ENCODE data around the gene ALPP. TPM values are rescaled to one million over a fixed set of nuclear protein-coding genes. Genes with fewer than 3 reads are reported as not detected.
"Not testable (repeated sequence)": the region's sequence is repeated elsewhere in the genome, so short reads cannot be mapped to it uniquely, and the experiment has no call there.

Gene ALPP
- total RNA-seq, 2 donors from 2014 or later: not detected

GRCh38 chr2:232385660-232386489, 7.3 kb downstream of the ALPP start:
- no peak for DNase-seq
- H3K4me1 Mint-ChIP-seq (ENCODE audit: low read depth): no peaks in the 10 kb centered on the region
- ATAC-seq (replicated peaks in 1 of 2): no peak
- H3K4me3 Mint-ChIP-seq: no peak overlapping the region
- no peaks in the 10 kb centered on the region for H3K36me3 Mint-ChIP-seq (ENCODE audit: insufficient read depth in 2 of 2)
- no peak overlapping the region for H3K27ac Mint-ChIP-seq
- H3K9me3 Mint-ChIP-seq: no peaks in the 10 kb centered on the region
- peaks cover 33% of the 10 kb centered on the region for H3K27me3 Mint-ChIP-seq (ENCODE audit: low read depth)

DNA sequence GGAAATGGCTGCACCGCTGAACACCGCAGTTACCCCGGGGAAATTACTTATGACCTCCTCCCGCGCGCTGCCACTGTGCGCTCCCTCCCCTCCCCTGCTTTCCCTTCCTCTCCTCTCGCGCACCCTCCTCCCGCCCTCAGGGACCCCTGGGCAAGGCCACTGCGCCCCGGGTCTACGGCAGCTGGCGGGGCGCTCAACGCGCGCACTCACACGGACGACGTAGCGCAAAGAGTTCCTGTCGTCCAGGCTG, 7.9 kb downstream of the ALPP start:
- H3K4me1 Mint-ChIP-seq (ENCODE audit: low read depth): no peaks in the 10 kb centered on the region
- no peak overlapping the region for H3K27ac Mint-ChIP-seq
- DNase-seq: no peak
- no peak overlapping the region for H3K4me3 Mint-ChIP-seq
- H3K9me3 Mint-ChIP-seq: no peaks in the 10 kb centered on the region
- ATAC-seq (replicated peaks in 1 of 2): no peak
- no peaks in the 10 kb centered on the region for H3K36me3 Mint-ChIP-seq (ENCODE audit: insufficient read depth in 2 of 2)
- H3K27me3 Mint-ChIP-seq (ENCODE audit: low read depth): peaks cover 35% of the 10 kb centered on the region

DNA sequence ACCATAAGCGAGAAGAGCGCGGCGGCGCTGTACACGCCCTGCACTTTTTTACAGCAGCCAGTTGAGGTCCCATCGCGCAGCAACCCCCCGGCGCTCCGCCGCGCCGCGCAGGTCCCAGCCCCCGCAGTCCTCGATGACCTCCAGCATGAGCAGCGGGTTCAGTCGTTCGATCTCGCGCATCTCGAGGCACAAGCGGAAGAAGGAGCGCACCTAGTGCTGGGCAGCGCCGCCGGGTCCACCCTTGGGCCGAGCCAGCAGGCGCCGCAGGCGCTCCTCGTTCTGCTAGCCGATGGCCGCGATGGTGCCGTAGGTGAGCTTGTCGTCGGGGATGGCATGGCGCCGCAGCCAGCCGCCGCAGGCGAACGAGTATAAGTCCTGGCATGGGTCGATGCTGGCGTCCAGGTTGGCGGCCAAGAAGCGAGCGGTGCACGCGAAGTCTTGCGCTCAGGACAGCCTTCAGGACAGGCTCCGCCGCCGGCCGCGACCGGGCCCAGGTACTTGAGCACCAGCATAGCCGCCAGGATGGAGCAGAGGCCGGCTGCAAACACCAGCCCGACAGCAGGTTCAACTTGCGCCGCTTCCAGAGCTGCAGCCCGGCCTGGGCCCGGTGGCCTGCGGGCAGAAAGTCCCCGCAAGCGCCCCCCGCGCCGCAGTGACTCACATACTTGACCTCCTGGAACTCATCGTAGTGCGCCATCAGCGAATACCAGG, 8.3 kb downstream of the ALPP start:
- H3K27me3 Mint-ChIP-seq (ENCODE audit: low read depth): peaks cover 35% of the 10 kb centered on the region
- H3K4me1 Mint-ChIP-seq (ENCODE audit: low read depth): no peaks in the 10 kb centered on the region
- ATAC-seq (replicated peaks in 1 of 2): no peak
- no peaks in the 10 kb centered on the region for H3K9me3 Mint-ChIP-seq
- no peak overlapping the region for H3K4me3 Mint-ChIP-seq
- DNase-seq: no peak
- no peaks in the 10 kb centered on the region for H3K36me3 Mint-ChIP-seq (ENCODE audit: insufficient read depth in 2 of 2)
- H3K27ac Mint-ChIP-seq: no peak overlapping the region

DNA sequence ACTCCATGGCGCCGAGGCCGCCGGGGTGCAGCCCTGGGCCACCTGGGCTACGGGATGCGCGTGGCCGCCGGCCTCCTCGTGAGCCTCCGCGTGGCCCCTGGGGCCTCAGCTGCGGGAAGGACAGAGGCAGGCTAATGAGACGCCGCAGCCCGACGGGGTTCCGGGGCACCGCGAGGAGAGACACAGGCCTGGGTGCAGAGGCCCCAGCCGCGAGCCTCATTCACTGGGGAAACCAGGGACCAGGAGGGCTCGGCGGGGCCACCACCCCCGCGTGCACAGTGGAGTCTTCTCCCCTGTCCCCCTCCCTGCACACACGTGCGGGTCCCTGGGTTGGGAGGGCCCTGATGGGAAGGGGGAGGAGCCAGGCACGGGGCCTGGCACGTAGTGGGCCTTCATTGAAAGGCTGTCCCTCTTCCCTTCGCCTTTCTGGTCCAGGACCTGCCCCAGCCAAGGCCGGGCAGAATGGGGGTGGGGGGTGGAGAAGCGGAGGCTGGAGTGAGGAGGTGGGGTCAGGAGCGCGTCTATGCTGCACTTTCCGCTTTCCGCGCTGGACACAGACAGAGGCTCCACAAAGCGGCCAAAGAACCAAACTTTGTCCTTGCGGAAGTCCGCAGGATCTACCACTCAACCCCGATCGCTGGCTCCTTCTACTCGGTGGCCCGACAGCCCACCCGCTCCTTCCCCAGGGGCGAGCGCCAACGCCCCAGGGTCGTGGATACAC, 9.1 kb downstream of the ALPP start:
- Mint-ChIP-seq H3K9me3 (no peaks in the 10 kb centered on the region), H3K36me3 (ENCODE audit: insufficient read depth in 2 of 2) (no peaks in the 10 kb centered on the region), H3K4me3 (no peak overlapping the region), H3K4me1 (ENCODE audit: low read depth) (no peaks in the 10 kb centered on the region), H3K27ac (no peak overlapping the region), H3K27me3 (ENCODE audit: low read depth) (peaks cover 35% of the 10 kb centered on the region)
- no peak for ATAC-seq (replicated peaks in 1 of 2)
- no peak for DNase-seq

GRCh38 chr2:232388324-232388891, 9.9 kb downstream of the ALPP start:
- ATAC-seq (replicated peaks in 1 of 2): no peak
- H3K9me3 Mint-ChIP-seq: no peaks in the 10 kb centered on the region
- H3K4me1 Mint-ChIP-seq (ENCODE audit: low read depth): no peaks in the 10 kb centered on the region
- H3K36me3 Mint-ChIP-seq (ENCODE audit: insufficient read depth in 2 of 2): no peaks in the 10 kb centered on the region
- DNase-seq: no peak
- H3K4me3 Mint-ChIP-seq: no peak overlapping the region
- no peak overlapping the region for H3K27ac Mint-ChIP-seq
- peaks cover 35% of the 10 kb centered on the region for H3K27me3 Mint-ChIP-seq (ENCODE audit: low read depth)

DNA sequence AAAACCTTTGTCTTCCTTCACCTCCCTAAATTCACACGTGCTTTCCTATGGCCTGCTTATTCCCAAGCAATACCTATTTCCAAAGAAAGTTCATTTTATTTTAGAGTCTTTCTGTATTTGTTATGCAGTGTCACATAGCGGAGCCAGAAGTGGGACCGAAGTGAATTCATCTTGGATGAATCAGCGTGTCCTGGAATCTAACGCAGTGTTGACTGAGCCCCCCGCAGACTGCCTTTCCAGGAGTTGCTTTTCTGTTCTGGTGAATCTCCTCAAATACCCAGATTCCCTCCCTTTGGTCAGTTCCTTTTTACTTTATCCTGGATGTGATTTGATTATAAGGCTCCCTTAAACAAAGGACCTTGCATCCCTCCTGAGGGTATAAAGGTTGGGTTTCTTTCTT, 10.8 kb downstream of the ALPP start:
- no peak overlapping the region for H3K4me3 Mint-ChIP-seq
- no peak for DNase-seq
- no peaks in the 10 kb centered on the region for H3K36me3 Mint-ChIP-seq (ENCODE audit: insufficient read depth in 2 of 2)
- no peak overlapping the region for H3K27ac Mint-ChIP-seq
- H3K27me3 Mint-ChIP-seq (ENCODE audit: low read depth): peaks cover 35% of the 10 kb centered on the region
- no peaks in the 10 kb centered on the region for H3K4me1 Mint-ChIP-seq (ENCODE audit: low read depth)
- no peak for ATAC-seq (replicated peaks in 1 of 2)
- no peaks in the 10 kb centered on the region for H3K9me3 Mint-ChIP-seq

GRCh38 chr2:232390661-232391060, 12.1 kb downstream of the ALPP start:
- no peaks in the 10 kb centered on the region for H3K36me3 Mint-ChIP-seq (ENCODE audit: insufficient read depth in 2 of 2)
- no peaks in the 10 kb centered on the region for H3K9me3 Mint-ChIP-seq
- H3K27me3 Mint-ChIP-seq (ENCODE audit: low read depth): peaks cover 25% of the 10 kb centered on the region
- H3K27ac Mint-ChIP-seq: no peak overlapping the region
- no peak for ATAC-seq (replicated peaks in 1 of 2)
- no peak overlapping the region for H3K4me3 Mint-ChIP-seq
- H3K4me1 Mint-ChIP-seq (ENCODE audit: low read depth): no peaks in the 10 kb centered on the region
- no peak for DNase-seq

DNA sequence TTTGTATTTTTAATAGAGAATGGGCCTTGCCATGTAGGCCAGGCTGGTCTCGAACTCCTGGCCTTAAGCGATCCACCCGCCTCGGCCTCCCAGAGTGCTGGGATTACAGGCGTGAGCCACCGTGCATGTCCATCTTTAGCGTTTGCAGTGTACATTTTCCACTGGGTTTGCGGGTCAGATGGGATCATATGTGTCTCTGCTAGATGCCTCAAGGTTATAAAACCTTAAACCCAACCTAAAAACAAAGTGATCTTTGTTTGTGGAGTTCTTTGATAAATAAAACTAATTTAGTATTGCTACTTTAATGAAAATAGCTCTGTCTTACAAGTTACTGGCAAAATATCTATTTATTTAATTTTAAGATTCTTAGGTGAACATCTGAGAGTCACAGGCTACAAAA, 15.0 kb downstream of the ALPP start:
- DNase-seq (no peak), ATAC-seq (replicated peaks in 1 of 2) (no peak)
- peaks cover 19% of the 10 kb centered on the region for H3K27me3 Mint-ChIP-seq (ENCODE audit: low read depth)
- H3K9me3 Mint-ChIP-seq: no peaks in the 10 kb centered on the region
- no peak overlapping the region for H3K27ac Mint-ChIP-seq
- H3K4me1 Mint-ChIP-seq (ENCODE audit: low read depth): no peaks in the 10 kb centered on the region
- H3K36me3 Mint-ChIP-seq (ENCODE audit: insufficient read depth in 2 of 2): no peaks in the 10 kb centered on the region
- H3K4me3 Mint-ChIP-seq: no peak overlapping the region

GRCh38 chr2:232394431-232394830, 15.9 kb downstream of the ALPP start:
- not testable (repeated sequence) for H3K9me3 Mint-ChIP-seq

GRCh38 chr2:232395586-232395985, 17.0 kb downstream of the ALPP start:
- H3K36me3 Mint-ChIP-seq (ENCODE audit: insufficient read depth in 2 of 2): no peaks in the 10 kb centered on the region
- H3K27ac Mint-ChIP-seq: no peak overlapping the region
- no peak for DNase-seq
- no peak for ATAC-seq (replicated peaks in 1 of 2)
- peaks cover 6% of the 10 kb centered on the region for H3K27me3 Mint-ChIP-seq (ENCODE audit: low read depth)
- H3K4me1 Mint-ChIP-seq (ENCODE audit: low read depth): no peaks in the 10 kb centered on the region
- no peak overlapping the region for H3K4me3 Mint-ChIP-seq
- no peaks in the 10 kb centered on the region for H3K9me3 Mint-ChIP-seq

More at GRCh38 chr2:232394431-232394830, 15.9 kb downstream of the ALPP start:
- not testable (repeated sequence) for H3K27ac Mint-ChIP-seq; H3K36me3 Mint-ChIP-seq (ENCODE audit: insufficient read depth in 2 of 2); H3K4me3 Mint-ChIP-seq; DNase-seq; ATAC-seq (replicated peaks in 1 of 2); H3K4me1 Mint-ChIP-seq (ENCODE audit: low read depth)
- H3K27me3 Mint-ChIP-seq (ENCODE audit: low read depth): peaks cover 14% of the 10 kb centered on the region

DNA sequence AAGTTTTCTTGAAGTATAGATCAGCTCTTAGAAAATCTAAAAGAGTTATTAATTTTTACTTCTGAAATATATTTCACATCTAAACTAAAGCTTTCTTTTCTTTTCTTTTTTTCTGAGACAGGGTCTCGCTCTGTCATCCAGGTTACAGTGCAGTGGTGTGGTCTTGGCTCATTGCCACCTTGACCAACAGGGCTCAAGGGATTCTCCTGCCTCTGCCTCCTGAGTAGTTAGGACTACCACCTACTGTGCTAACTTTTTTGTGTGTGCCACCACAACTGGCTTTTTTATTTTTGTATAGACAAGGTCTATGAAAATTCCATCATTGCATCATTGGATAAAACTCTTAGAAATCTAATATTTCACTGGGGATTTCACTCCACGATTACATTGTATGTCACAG, 18.1 kb downstream of the ALPP start:
- Mint-ChIP-seq H3K27ac (no peak overlapping the region), H3K4me1 (ENCODE audit: low read depth) (no peaks in the 10 kb centered on the region), H3K27me3 (ENCODE audit: low read depth) (no peaks in the 10 kb centered on the region), H3K9me3 (no peaks in the 10 kb centered on the region), H3K36me3 (ENCODE audit: insufficient read depth in 2 of 2) (no peaks in the 10 kb centered on the region), H3K4me3 (no peak overlapping the region)
- no peak for ATAC-seq (replicated peaks in 1 of 2)
- no peak for DNase-seq

GRCh38 chr2:232398293-232399034, 19.9 kb downstream of the ALPP start:
- H3K36me3 Mint-ChIP-seq (ENCODE audit: insufficient read depth in 2 of 2): no peaks in the 10 kb centered on the region
- ATAC-seq (replicated peaks in 1 of 2): no peak
- H3K4me3 Mint-ChIP-seq: no peak overlapping the region
- no peaks in the 10 kb centered on the region for H3K27me3 Mint-ChIP-seq (ENCODE audit: low read depth)
- no peak for DNase-seq
- no peaks in the 10 kb centered on the region for H3K4me1 Mint-ChIP-seq (ENCODE audit: low read depth)
- no peaks in the 10 kb centered on the region for H3K9me3 Mint-ChIP-seq
- no peak overlapping the region for H3K27ac Mint-ChIP-seq
